HTR-8/SVneo (cell line): ENCODE data around the gene SPATA31C1.
"Not testable (repeated sequence)": the region's sequence is repeated elsewhere in the genome, so short reads cannot be mapped to it uniquely, and the experiment has no call there.

Experiments used
- DNase-seq: peaks from one replicate; pipeline ENCODE4 v3.0.0; 2011; ENCODE audit warnings: low spot score, mixed read lengths; ENCODE audit not compliant: insufficient read length
- FAIRE-seq: peaks from 2 replicates; lab custom pipeline; 2011; peaks lifted over from hg19 to GRCh38; lab: Jason Lieb, UNC

SPATA31C1 gene

DNA sequence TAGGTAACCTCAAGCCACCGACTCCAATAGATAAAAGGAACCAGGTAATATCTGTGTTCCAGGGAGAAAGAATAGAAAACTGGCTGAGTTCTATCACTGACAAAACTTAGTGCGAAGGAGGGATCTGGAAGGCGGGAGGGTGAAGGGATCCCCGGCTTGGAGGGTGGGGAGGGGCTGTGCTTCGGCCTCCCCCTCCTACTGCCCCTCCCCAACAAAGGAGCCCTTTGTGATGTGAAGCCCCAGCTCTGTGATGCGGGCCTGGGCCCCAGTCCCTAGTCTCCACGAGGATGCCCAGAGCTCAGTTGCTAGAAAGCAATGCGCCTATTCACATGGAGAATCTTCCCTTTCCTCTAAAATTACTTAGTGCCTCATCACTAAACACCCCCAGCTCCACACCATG is at the start of gene SPATA31C1:
Gene SPATA31C1 (plus strand): TSS at position 301 of the 400 bp plus-strand sequence.
- FAIRE-seq, DNase-seq: not testable (repeated sequence)

DNA sequence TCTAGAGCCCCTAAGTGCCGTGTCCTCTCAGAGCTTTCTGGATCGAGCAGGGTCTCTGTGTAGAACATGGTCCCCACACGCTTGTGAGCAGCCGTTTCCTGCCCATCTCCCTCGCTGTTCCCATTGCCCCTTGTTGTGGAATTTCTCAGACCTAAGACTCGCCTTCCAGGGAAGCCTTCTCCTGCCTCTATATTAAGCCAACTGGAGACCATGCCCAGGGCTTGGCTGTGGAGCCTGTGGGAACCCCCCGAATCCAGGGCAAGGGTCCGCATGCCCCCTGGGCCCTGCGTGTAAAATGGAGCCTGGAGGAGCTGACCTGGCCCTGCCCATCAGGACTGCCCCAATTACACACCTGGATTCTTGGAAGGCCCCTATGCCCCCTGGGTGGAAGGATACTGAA is 49.6 kb upstream of the SPATA31C1 start:
- no peak for DNase-seq
- FAIRE-seq = no peak

DNA sequence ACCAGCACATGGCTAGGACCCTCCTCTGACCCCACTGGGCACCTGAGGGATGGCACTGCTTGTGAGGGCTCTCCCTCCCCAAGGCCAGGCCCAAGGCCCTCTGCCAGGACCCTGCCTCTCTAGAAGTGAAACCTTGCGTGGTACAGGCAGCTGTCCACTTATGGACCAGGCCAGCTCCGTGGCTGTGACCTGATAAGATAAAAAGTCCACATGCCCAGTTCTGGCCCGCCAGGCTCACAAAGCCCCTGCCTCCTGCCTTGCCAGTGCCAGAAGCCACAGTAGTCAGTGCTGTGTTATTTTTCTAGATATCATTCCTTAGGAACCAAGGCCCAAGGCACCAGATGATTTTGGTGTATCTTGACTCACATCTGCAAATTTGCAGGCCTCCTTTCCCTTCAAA is 49.1 kb upstream of the SPATA31C1 start:
- FAIRE-seq = no peak
- no peak for DNase-seq

DNA sequence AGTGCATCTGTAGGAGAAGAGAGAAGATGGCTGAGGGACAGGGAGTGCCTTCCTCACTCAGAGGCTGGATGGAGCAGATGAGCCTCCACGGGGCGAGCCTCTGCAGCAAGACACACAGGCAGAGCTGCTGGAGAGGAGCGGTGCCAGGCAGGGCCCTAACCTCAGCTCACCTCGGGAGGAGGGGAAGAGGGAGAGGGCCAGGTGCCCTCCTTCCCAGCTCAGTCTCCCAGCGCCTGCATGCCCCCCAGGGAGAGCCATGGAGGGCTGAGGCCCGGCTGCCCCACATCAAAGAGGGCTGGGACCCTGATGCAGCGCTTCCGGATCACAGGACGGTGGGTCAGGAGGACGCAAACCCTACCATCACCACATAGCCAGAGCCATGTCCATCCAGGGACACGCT is 48.7 kb upstream of the SPATA31C1 start:
- no peak for DNase-seq
- FAIRE-seq = no peak

DNA sequence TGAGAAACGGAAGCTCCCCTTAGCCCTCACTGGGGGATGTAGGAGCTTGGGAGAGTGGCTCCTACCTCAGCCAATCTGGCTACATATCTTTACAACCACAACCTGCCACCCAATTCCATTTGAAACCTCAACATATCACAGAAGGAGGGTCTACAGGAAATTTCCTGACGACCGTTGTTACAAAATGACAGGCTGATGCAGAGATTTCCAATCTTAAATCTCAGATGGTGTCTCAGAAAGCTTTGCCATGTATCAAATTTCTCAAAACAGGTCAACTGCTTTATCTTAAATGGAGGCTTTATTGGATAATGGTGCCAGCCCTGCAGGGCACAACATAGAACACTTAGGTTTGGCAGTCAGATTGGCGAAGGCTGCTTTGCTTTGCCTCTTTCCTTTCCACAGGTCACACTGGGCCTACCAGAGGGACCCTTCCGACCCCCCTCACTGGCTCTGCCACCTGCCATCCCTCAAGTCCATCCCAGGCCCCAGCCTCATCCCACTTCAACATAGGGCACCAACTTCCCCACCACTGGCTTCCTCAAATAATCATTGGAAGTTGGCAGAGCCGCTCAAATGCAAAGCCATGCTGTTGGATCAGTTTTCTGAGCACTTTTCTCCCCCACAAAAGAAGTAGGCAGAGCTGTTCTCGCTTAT is 46.2 kb upstream of the SPATA31C1 start:
- FAIRE-seq = no peak

DNA sequence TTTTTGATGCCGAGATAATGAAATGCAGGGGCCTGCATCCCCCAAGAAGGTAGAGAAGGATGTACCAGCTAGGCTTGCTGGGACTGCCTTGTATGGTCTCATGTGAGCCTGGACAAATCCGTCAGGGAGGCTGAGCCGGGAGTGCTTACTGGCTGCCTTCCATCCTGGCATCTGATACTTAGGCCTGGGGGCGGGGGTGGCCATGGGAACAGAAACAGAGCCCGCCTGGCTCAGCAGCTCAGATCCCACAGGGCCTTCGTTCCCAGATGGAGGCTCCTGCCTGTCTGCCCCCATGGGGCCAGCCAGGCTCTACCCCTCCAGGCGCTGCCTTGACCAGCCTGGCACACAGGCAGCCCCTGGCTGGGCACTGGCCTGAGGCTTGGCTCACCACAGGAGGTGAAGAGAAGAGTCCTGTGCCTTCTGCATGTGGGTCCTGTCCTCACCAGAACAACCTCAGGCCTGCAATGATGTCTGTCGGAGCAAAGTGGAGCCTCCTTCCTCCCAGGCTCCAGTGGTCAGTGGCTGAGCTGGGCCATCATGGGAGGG is 45.6 kb upstream of the SPATA31C1 start:
- no peak for DNase-seq
- FAIRE-seq = no peak

More for the DNA sequence above, 46.2 kb upstream of the SPATA31C1 start:
- DNase-seq = no peak

DNA sequence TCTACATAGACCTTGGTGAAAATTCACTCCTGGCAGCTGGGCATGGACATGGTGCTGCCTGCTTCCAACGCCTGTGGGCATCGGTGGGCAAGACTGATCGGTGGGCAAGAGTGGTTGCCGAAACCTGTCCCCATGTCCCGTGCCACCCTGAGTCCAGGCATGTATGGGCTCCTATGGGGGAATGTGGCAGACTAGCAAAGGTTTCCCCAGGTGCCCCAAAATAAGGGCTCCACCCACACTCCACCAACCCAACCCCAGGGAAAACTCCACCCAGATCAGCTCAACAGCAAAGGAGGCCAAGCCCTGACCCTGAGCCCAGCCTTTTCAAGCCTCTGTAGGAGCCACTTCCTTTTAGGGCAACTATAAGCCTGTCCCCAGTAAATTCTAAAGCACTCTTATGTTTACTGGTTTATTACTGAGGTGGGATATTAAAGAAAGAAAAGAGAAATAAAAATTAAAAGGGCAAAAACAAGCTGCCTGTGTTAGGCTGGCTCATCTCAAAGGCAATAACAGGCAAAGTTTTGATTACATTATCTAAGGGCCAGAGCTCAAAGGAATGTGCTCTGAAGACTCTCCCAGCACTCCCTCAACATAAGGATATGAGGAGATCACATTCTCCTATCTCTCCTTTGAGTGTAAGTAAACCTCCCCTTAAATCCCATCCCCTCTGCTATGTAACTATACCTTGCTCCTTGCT is 44.0 kb upstream of the SPATA31C1 start:
- FAIRE-seq (no peak), DNase-seq (no peak)

DNA sequence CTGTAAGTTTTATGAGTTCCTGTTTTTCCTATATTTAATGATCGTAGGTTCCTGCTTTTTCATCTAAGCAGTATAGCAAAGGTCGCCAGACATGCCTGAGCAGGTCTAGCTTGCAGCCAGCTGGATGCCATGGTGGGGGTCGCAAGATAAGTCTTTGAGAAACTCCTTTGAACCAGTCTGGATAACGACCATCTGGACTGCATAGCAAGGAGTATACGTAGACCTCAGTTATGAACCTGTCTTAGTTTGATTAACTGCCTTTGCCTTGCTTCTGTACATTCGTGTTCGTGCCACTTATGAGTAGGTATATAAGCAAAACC is 43.5 kb upstream of the SPATA31C1 start:
- no peak for DNase-seq
- no peak for FAIRE-seq

DNA sequence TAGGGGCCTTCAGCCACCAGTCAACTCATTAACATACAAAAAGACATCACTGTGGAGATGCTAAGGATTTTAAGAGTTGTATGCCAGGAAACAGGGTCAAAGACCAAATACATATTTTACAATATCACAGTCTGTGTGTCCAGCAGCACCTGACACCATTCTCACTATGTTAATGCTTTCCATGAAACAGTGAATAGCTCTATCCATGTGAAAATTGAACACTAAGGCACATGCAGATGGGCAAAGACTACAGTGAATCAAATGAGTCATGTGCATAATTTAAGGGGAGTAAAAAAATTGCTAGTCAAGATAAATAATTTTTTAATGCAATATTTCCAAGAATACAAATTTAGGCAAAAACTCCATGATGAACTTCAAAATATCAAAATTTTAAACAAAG is 42.7 kb upstream of the SPATA31C1 start:
- DNase-seq (no peak), FAIRE-seq (no peak)

DNA sequence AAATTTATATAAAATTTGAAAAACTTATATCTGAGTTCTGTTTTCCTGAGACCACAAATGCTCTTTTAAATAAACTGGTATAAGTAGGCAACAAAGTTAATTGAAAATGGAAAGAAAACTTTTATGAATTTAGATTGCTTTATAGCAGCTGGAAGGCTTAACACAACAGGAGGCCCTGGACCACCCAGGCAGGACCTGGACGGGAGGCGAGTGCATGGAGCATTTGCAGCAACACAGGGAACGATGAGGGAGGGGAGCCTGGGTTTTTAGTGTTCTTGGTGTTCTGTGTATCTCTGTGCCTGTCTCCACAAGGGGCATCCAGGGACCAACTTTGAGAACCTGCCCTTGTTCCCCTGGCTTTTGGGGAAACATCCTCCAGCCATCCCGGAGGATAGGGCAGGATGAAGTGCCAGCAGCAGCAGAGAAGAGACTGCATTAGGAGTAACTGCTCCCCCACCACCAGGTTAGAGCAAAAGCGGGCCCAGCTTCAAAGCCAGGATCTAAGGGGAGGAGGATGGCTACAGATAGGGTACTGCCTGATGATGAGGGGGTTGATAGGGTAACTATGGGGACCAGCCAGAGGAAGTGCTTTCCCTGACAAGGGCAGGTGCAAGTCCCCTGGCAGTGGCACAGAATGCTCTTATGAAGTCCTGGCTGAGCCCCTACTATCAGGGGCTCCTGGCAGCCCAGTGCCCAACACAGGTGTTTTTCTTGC is 41.8 kb upstream of the SPATA31C1 start:
- DNase-seq = no peak
- no peak for FAIRE-seq

DNA sequence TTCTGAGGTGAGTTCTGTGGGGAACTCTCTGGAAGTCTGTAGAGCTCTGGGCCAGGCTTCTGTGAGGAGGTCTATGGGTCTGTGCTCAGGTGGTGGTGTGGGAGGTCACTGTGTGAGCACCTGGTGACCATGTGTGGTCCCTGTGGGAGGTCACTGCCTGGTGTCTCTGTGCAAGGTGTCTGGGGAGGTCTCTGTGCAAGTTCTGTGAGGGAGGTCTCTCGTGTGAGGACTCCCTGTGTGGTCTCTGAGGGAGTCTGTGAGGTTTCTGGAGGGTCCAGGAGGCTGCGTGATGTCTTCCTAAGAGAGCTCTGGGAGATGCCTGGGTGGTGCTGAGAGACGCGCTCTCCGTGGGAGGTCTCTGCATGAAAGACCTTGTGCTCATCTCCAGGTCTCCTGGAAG is 41.1 kb upstream of the SPATA31C1 start:
- FAIRE-seq = no peak

DNA sequence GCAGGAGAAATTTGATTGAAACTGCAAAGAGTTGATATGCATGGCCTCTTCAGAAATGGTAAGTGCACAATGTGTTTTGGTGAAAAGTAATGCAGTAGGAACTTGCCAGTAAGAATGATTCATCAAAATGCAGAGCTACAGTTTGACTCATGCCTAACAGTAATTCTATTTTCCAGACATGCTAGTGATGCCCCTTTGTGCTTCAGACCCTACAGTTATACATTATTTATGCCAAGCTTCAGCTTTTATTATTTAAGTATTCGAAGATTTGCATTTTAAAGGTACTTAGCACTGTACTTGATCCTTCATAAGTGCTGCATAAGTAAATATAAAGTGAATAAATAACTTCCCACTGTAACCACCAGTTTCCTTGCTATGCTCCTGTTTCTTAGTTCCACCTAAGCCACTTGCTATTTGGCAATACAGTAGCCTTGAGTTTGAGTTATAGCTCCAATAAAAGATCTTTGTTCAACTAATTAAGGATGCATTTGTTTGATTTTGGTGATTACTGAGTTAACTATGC is 38.7 kb upstream of the SPATA31C1 start:
- FAIRE-seq = no peak
- no peak for DNase-seq

More for the DNA sequence above, 41.1 kb upstream of the SPATA31C1 start:
- no peak for DNase-seq

DNA sequence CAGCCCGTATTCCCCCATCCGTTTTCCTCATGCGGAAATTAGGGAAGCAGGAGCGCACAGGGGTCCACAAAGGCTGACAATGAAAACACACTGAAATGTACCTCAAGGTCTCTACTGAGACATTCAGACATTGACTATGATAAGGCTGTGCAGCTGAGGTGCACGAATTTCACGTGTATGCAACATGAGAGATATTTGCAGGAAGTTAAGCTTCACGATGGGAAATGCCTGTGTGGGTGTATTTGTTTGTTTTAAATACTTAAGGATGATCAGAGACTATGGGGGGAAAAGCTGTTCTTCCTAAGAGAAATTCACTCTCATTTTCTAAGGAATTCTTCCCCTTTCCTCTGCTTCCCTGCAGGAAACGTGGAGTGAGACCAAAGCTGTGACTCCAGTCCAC is 37.6 kb upstream of the SPATA31C1 start:
- DNase-seq (no peak), FAIRE-seq (no peak)

DNA sequence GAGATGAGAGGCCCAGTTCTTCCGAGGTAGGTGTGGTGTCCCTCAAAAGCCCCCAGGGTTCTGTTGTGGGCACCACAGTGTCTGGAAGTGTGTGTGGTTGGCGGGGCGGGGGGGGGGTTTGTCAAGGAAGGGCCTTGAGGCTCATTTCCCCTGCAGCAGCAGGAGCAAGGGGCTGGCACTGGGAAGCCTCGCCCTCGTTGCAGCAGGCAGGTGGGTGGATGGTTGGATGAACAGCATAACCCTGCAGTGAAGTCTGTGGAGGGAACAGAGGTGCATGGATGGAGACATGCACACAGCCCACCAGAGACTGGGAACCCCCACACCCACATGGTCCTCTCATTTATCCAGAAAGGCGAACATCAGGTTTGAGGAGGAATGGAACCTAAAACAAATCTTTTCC is 37.1 kb upstream of the SPATA31C1 start:
- no peak for DNase-seq
- FAIRE-seq = no peak

DNA sequence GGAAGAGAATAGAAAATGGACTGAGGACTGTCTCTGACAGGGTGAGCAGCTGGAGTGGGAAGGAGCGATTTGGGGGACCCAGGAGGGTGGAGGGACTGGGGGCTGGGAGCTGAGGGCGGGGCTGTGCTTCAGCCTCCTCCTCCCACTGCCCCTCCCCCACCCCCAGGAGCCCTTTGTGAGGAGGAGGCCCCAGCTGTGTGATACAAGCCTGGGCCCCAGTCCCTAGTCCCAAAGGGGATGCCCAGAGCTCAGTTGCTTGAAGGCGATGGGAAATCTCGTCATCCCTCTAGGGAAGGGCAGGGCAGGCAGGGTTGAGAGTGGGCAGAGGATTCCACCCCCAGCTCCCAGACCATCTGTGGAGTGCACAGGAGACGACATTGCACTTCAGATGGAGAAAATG is 35.1 kb upstream of the SPATA31C1 start, which contains the start of gene SPATA31E1:
Gene SPATA31E1 (plus strand): TSS at position 251 of the 400 bp plus-strand sequence. CDS start 15 bp downstream, at position 266.
- no peak for FAIRE-seq
- DNase-seq = no peak

DNA sequence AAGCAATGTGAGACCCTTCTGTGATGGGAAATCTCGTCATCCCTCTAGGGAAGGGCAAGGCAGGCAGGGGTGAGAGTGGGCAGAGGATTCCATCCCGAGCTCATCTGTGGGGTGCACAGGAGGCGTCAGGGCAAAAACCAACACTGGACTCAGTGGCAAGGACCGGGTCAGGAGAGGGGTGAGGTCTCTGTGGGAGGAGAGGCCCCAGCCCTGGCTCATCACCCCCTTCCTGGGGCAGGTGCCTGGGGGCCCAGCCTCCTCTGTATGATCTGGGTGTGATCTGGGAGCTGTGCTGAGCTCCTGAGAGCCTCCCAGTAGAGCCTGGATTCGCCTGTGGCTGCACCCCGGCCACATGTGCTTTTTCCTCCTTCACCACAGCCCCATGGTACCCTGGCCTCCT is 34.5 kb upstream of the SPATA31C1 start:
- no peak for DNase-seq
- no peak for FAIRE-seq

DNA sequence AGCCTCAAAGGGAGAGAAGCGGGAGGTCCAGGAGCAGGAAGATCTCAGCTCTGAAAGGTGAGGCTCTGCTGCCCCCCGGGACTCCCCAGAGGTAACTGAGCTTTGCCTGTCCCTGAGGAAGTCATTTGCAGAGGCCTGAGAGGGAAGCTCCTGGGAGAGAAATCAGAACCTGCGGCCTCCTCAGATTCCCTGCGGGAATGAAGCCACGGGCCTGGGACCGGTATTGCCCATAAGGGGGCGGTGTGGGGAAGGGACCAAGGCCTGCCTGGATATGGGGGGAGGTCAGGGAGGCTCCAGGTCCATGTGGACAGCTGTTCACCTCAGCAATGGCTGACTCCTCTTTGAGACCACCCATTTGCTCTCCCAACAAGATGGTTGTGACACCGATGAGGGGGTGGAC is 33.8 kb upstream of the SPATA31C1 start:
- FAIRE-seq (no peak), DNase-seq (no peak)

DNA sequence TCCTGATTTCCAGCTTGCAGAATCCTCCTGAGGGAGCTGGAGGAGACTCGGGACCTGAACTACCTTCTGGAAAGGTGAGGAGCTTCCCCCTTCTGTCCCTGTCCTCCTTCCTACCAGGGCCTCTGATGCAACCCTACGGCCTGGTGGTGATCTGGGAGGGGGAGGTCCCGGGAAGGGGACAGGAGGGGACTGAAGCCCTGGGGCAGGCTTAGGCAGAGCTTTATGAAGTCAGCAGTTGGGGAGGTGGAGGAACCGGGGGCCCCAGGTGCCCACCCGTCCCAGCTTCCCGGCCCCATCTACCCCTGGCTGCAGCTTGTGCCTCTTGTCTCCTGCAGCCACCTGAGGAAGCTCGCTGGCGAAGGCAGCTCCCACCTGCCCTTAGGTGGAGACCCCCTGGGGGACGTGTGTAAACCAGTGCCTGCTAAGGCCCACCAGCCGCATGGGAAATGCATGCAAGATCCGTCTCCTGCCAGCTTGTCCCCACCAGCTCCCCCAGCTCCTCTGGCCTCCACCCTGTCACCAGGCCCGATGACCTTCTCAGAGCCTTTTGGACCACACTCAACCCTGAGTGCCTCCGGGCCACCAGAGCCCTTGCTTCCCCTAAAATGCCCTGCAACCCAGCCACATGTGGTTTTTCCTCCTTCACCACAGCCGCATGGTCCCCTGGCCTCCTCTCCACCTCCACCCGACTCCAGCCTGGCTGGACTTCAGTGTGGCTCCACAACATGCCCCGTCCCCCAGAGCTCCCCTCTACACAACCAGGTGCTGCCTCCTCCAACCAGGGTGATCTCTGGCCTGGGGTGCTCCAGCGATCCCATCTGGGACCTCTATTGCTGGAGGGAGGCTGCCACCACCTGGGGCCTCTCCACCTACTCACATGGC is 32.9 kb upstream of the SPATA31C1 start:
- DNase-seq = no peak
- no peak for FAIRE-seq

DNA sequence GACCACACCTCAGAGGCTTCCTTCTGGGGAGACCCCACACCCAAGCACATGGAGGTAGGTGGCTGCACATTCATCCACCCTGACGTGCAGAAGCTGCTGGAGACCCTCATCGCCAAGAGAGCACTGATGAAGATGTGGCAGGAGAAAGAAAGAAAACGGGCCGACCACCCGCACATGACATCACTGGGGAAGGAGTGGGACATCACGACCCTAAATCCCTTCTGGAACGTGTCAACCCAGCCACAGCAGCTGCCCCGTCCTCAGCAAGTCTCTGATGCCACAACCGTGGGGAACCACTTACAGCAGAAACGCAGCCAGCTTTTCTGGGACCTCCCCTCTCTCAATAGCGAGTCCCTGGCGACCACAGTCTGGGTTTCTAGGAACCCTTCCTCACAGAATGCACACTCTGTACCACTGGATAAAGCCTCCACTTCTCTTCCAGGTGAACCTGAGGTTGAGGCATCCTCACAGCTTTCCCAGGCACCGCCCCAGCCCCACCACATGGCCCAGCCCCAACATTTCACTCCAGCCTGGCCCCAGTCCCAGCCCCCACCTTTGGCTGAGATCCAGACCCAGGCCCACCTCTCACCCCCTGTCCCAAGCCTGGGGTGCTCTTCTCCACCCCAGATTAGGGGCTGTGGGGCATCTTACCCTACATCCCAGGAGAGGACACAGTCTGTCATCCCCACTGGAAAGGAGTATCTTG is 32.1 kb upstream of the SPATA31C1 start:
- no peak for FAIRE-seq
- no peak for DNase-seq
